Esophagus (tissue), 2 donors: Measurements from ENCODE around the gene DDX31. TPM values are rescaled to one million over a fixed set of nuclear protein-coding genes. Genes with fewer than 3 reads are reported as not detected.

Source experiments
- H3K27ac ChIP-seq, 2 donors: one replicate each; pipeline ENCODE4 v1.5.1; 2013; ENCODE audit warnings: low read depth in 2 of 2, mild to moderate bottlenecking in 2 of 2, inconsistent platforms in 1 of 2, low read length in 1 of 2, moderate library complexity in 1 of 2
- H3K27me3 ChIP-seq, 2 donors: one replicate each; pipeline ENCODE4 v1.6.1; 2013; ENCODE audit warnings: low read length in 2 of 2, control low read depth in 1 of 2, mild to moderate bottlenecking in 1 of 2; ENCODE audit not compliant: insufficient read depth in 2 of 2, control insufficient read depth in 1 of 2
- H3K36me3 ChIP-seq, 2 donors: one replicate each; pipeline ENCODE4 v1.6.1; 2013; ENCODE audit warnings: low read length in 1 of 2; ENCODE audit not compliant: control insufficient read depth in 2 of 2, insufficient read depth in 2 of 2
- H3K4me1 ChIP-seq, 2 donors: one replicate each; pipeline ENCODE4 v1.6.1; 2013; ENCODE audit warnings: low read length in 1 of 2; ENCODE audit not compliant: control insufficient read depth in 2 of 2, insufficient read depth in 2 of 2
- H3K4me3 ChIP-seq, 2 donors: one replicate each; pipeline ENCODE4 v1.5.1; 2013; ENCODE audit warnings: low read length in 2 of 2, mild to moderate bottlenecking in 2 of 2, low read depth in 1 of 2, moderate library complexity in 1 of 2
- H3K9me3 ChIP-seq, 2 donors: one replicate each; pipeline ENCODE4 v1.6.1; 2013; ENCODE audit warnings: mild to moderate bottlenecking in 2 of 2, low read depth in 1 of 2, low read length in 1 of 2, moderate library complexity in 1 of 2; ENCODE audit not compliant: control insufficient read depth in 2 of 2, insufficient read depth in 1 of 2
- WGBS, 2 donors: extraction: QIAGEN DNeasy Blood & Tissue Kit; methylation state at CpG; one replicate each; pipeline ENCODE4 v1.1.7; 2013; 5-methylcytosine and 5-hydroxymethylcytosine counted together
- polyA plus RNA-seq, 2 donors: library from polyadenylated mRNA; stranded (reverse); fragments of 200-250 nt; gene quantifications; one replicate each; pipeline ENCODE4 v1.2.3, GENCODE V29; 2013
- donor health status: healthy with polysubstance abuse.
- donor health status: Bipolar disorder and iron deficiency.

The DDX31 gene
- polyA plus RNA-seq, 2 donors, result 6.6 to 8.0 TPM

- H3K9me3 ChIP-seq, result no peaks in the 10 kb centered on the region
- 84 to 85% methylated on average over 6 of the region's 6 CpGs for WGBS, 2 donors
- no peak overlapping the region for H3K4me3 ChIP-seq
- H3K27ac ChIP-seq, result no peak overlapping the region
- H3K4me1 ChIP-seq, result no peaks in the 10 kb centered on the region
- H3K36me3 ChIP-seq, result peaks cover 4 to 28% of the 10 kb centered on the region in 2 donors
- H3K27me3 ChIP-seq, result peaks cover 0 to 2% of the 10 kb centered on the region in 2 donors
Observed at GRCh38 chr9:132595319-132595718, 74.5 kb downstream of the DDX31 start.

- 94 to 96% methylated on average over 13 of the region's 13 CpGs for whole genome bisulfite sequencing, 2 donors
Observed at GRCh38 chr9:132594412-132594811, 75.4 kb downstream of the DDX31 start.

GRCh38 chr9:132592451-132592850 is 77.3 kb downstream of the DDX31 start:
- Histone ChIP-seq H3K27me3 (peaks cover 10 to 20% of the 10 kb centered on the region in 2 donors), H3K27ac (no peak overlapping the region), H3K4me1 (no peaks in the 10 kb centered on the region), H3K9me3 (no peaks in the 10 kb centered on the region), H3K4me3 (no peak overlapping the region), H3K36me3 (peaks cover 4 to 15% of the 10 kb centered on the region in 2 donors)
- WGBS, 2 donors, result 82 to 83% methylated on average over 8 of the region's 8 CpGs

More at GRCh38 chr9:132594412-132594811, 75.4 kb downstream of the DDX31 start:
- Histone ChIP-seq H3K27me3 (peaks cover 3 to 10% of the 10 kb centered on the region in 2 donors), H3K4me1 (no peaks in the 10 kb centered on the region), H3K36me3 (peaks cover 4 to 22% of the 10 kb centered on the region in 2 donors), H3K4me3 (no peak overlapping the region), H3K27ac (no peak overlapping the region), H3K9me3 (no peaks in the 10 kb centered on the region)

- H3K27me3 ChIP-seq, result peaks cover 12 to 24% of the 10 kb centered on the region in 2 donors
- 60 to 70% methylated on average over 9 of the region's 9 CpGs for WGBS, 2 donors
Observed at GRCh38 chr9:132591751-132592314, 78.0 kb downstream of the DDX31 start.

GRCh38 chr9:132591244-132591643 is 78.5 kb downstream of the DDX31 start:
- Histone ChIP-seq H3K4me1 (peaks cover 0 to 2% of the 10 kb centered on the region in 2 donors), H3K36me3 (peaks cover 4 to 11% of the 10 kb centered on the region in 2 donors), H3K27me3 (peaks cover 15 to 29% of the 10 kb centered on the region in 2 donors), H3K4me3 (no peak overlapping the region), H3K27ac (no peak overlapping the region), H3K9me3 (no peaks in the 10 kb centered on the region)
- WGBS, 2 donors, result 38 to 45% methylated on average over 6 of the region's 6 CpGs

More at GRCh38 chr9:132591751-132592314, 78.0 kb downstream of the DDX31 start:
- H3K9me3 ChIP-seq, result no peaks in the 10 kb centered on the region
- H3K4me1 ChIP-seq, result no peaks in the 10 kb centered on the region
- H3K4me3 ChIP-seq, result no peak overlapping the region
- H3K36me3 ChIP-seq, result peaks cover 4 to 11% of the 10 kb centered on the region in 2 donors
- H3K27ac ChIP-seq, result no peak overlapping the region

GRCh38 chr9:132590318-132591182 is 79.2 kb downstream of the DDX31 start:
- no peak overlapping the region for H3K4me3 ChIP-seq
- H3K4me1 ChIP-seq, result peaks cover 0 to 2% of the 10 kb centered on the region in 2 donors

GRCh38 chr9:132590037-132590317 is 79.8 kb downstream of the DDX31 start:
- H3K9me3 ChIP-seq, result no peaks in the 10 kb centered on the region
- no peak overlapping the region for H3K4me3 ChIP-seq
- H3K27me3 ChIP-seq, result peaks cover 15 to 37% of the 10 kb centered on the region in 2 donors
- H3K27ac ChIP-seq, result no peak overlapping the region
- peaks cover 0 to 2% of the 10 kb centered on the region in 2 donors for H3K4me1 ChIP-seq
- H3K36me3 ChIP-seq, result peaks cover 0 to 11% of the 10 kb centered on the region in 2 donors
- WGBS, 2 donors, result 5 to 9% methylated on average over 17 of the region's 17 CpGs

More at GRCh38 chr9:132590318-132591182, 79.2 kb downstream of the DDX31 start:
- 6 to 8% methylated on average over 55 to 73 of the region's 73 CpGs for WGBS, 2 donors
- Histone ChIP-seq H3K27me3 (peaks cover 15 to 35% of the 10 kb centered on the region in 2 donors), H3K27ac (no peak overlapping the region), H3K36me3 (peaks cover 4 to 11% of the 10 kb centered on the region in 2 donors), H3K9me3 (no peaks in the 10 kb centered on the region)

GRCh38 chr9:132589148-132590036 is 80.4 kb downstream of the DDX31 start:
- H3K27me3 ChIP-seq, result peaks cover 15 to 42% of the 10 kb centered on the region in 2 donors
- H3K9me3 ChIP-seq, result no peaks in the 10 kb centered on the region
- H3K36me3 ChIP-seq, result peaks cover 0 to 6% of the 10 kb centered on the region in 2 donors
- peaks cover 0 to 2% of the 10 kb centered on the region in 2 donors for H3K4me1 ChIP-seq
- WGBS, 2 donors, result 4% methylated on average over 65 to 83 of the region's 83 CpGs
- no peak overlapping the region for H3K27ac ChIP-seq
- H3K4me3 ChIP-seq, result no peak overlapping the region

GRCh38 chr9:132588501-132589147 is 81.2 kb downstream of the DDX31 start:
- H3K27ac ChIP-seq, result no peak overlapping the region
- H3K9me3 ChIP-seq, result no peaks in the 10 kb centered on the region
- no peak overlapping the region for H3K4me3 ChIP-seq
- H3K27me3 ChIP-seq, result peaks cover 15 to 46% of the 10 kb centered on the region in 2 donors
- peaks cover 0 to 3% of the 10 kb centered on the region in 2 donors for H3K36me3 ChIP-seq
- H3K4me1 ChIP-seq, result peaks cover 0 to 2% of the 10 kb centered on the region in 2 donors
- 10 to 13% methylated on average over 28 of the region's 28 CpGs for WGBS, 2 donors
